Posterior cingulate gyrus (tissue), 11 donors: ENCODE measurements around the gene ZNF418.
"Not testable (repeated sequence)": the region's sequence is repeated elsewhere in the genome, so short reads cannot be mapped to it uniquely, and the experiment has no call there.

ENCODE experiments used
- DNase-seq, 10 donors: peaks; one replicate each; pipeline versions ENCODE4 v3.0.0 to v3.0.0-alpha.2; 2020 to 2021; ENCODE audit warnings: mixed read lengths in 3 of 10
- intact Hi-C: fragments of 100-400 bp; cut with DNase I; formaldehyde crosslinking; loops from one replicate; pipeline ENCODE4 v1.15.1; 2023

The ZNF418 gene

DNA sequence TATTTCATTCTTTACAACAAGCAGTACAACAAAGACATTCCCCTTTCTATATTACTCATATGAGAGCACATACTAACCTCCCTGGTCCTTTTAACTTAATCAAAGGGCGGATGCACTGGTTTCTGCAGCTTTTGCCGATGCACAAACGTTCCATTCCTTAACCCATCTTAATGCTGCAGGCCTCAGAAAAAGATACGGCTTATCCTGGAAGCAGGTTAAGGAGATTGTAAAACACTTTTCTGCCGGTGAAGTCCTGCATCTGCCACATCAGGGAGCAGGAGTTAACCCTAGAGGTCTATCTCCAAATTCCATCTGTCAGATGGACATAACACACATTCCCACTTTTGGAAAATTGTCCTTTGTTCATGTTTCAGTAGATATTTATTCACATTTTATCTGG, 34.9 kb downstream of the ZNF418 start:
- DNase-seq = no peak
- intact Hi-C loops = no loop called here

DNA sequence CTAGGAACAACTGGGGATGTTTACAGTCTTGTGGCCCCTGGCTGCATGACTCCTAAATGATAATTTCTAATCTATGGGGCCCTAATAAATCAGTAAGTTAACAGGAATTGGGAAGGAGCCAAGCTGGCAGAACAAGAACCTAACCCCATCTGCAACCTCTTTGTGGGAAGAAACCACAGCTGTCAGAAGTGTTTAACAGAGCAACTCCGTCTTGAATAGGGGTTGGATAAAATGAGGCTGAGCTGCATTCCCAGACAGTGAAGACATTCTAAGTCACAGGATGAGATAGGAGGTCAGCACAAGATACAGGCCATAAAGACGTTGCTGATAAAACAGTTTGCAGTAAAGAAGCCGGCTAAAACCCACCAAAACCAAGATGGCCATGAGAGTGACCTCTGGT, 44.5 kb downstream of the ZNF418 start:
- DNase-seq, intact Hi-C loops: not testable (repeated sequence)

DNA sequence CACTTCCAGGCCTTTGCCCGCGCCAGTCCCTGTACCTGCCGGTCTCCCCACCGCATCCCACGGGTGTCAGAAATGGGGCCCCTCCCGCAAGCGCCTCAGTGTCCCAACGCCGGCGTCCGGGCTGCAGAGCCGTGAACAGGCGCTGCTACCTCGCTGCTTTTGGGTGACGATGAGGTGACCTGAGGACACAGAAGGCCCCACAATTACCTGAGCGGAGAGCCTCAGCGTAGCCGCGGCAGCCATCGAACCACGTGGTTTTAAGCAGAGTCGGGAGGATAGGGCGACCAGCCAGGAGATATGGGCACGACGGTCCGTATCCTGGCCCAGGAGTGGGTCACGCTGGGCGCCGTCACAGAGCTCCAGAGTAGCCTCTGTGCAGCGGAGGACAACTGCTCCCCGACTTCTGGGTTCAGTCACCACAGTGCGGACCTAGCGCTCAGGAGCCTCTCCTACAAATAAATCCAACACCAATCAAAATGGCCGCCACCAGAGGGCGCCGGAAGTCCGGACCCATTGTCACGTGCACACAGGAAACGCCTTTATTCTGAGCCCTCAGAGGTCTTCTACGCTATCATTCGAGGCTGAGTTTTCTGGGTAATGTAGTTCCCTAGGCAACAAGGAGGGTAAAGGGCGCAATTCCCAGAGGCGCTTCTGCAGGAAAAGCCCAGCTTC, 46.5 kb downstream of the ZNF418 start, which contains the start of gene ZNF814:
Gene ZNF814 (minus strand): TSS at position 478 of the 672 bp plus-strand sequence. CDS start 235 bp downstream, at position 243.
- intact Hi-C loops = no loop called here
- DNase-seq = peak; percentile 64 to 97 (median 88)

DNA sequence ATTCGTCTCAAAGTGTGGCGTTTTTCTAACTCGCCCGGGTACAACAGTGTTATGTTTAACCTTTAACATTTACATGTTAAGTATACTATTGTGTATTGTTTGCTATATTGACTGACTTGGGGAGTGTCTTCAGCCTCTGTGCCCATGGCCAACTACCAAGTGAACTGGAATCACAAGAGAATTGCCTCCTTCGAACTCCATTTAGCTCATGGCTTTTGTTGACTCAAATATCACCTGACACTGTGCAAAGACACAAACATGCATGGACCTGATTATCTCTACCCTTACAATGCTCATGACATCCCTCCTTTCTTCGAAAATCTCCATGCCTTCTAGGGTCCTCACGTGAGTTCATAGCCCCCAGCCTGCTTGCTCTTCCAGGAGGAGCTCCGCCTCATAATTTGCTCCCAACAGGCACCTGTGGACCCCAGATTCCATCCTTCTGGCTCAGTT, 47.1 kb downstream of the ZNF418 start:
- intact Hi-C loops = no loop called here
- DNase-seq = no peak

DNA sequence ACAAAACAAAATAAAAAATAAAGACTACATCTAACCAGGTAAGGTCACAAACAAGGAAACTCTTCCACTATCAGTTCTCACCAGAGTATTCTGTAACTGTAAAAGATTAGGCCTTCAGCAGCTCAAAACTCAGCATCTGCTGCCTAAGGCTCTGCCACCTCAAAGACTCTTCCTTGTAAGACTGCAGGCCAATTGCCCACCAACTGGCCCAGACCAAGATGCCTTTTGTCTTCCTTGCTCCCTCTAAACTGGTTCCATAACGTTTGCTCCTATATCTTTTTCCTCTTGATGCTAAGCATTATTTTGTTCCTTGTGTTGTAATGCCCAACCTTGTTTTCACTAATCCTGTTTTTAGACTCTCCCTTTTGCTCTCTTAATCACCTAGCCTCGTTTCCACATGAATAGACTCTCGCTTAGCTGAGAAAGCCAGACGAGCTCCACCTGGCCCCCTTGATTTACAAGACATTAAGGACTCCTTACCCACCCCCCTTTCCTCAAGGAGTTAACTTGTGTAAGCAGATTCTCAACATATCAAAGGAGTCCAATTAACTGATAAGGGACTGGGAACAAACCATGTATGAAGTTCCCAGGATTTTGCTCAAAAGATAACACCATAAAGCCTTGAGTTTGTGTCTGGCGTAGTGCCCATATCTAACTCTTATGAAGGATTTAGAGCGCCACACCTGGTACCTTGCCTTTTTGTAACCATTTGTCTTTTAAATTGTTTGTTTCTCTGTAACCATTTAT, 47.8 kb downstream of the ZNF418 start:
- DNase-seq = no peak
- intact Hi-C loops = no loop called here

DNA sequence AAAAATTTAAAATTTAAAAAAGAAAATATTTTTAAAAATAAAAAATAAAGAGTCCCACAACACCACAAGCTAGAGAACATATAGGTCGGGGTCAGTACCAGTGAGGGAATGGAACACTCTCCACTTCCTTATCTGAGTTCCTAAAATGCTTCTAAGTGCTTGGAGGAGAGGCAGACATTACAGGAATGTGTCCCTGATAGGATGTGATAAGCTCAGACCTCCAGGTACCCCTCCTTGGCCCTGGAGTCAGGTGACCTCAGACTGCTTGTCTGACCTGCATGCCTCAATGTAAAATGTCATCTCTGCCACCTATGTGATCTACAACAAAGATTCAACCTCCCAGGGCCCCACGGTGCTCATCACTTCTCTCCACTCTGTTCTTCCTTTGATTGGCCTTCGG, 49.2 kb downstream of the ZNF418 start:
- intact Hi-C loops = no loop called here
- DNase-seq = no peak

DNA sequence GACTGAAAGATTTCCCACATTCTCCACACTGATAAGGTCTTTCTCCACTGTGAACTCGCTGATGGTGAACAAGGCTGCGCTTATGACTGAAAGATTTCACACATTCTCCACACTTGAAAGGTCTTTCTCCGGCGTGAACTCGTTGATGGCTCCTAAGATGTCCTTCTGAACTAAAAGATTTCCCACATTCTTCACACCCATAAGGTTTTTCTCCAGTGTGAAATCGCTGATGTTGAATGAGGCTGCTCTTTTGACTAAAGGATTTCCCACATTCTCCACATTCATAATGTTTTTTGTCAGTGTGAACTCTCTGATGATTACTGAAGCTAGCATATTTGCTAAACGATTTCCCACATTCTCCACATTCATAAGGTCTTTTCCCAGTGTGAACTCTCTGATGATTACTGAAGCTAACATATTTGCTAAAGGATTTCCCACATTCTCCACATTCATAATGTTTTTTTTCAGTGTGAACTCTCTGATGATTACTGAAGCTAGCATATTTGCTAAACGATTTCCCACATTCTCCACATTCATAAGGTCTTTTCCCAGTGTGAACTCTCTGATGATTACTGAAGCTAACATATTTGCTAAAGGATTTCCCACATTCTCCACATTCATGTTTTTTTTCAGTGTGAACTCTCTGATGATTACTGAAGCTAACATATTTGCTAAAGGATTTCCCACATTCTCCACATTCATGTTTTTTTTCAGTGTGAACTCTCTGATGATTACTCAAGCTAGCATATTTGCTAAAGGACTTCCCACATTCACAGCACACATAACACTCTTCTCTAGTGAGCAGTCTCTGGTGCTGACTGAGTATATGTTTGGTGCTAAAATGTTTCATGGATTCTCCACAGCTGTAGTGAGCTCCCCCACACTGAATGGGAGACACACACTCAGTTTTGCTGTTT, 61.1 kb downstream of the ZNF418 start:
- intact Hi-C loops, DNase-seq: not testable (repeated sequence)

DNA sequence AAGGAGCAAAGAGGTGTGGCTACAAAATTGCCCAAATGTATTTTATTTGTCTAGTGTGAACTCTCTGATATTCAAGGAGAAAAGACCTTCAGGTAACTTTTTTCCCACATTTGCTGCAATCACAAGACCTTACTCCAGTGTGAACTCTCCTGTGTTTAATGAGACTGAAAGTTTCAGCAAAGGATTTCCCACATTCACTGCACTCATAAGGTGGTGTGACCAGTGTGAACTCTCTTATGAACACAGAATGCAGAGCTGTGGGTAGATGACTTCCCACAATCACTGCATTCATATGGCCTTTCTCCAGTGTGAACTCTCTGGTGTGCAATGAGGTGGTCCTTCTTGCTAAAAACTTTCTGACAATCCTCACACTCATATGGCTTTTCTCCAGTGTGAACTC, 62.8 kb downstream of the ZNF418 start:
- no peak for DNase-seq
- intact Hi-C loops = no loop called here
